ENCODE results near the gene NPAS1.

- no peak for TF ChIP-seq EZH2 (IDR thresholded peaks at IDR 0.05)
- TF ChIP-seq CTCF (IDR thresholded peaks at IDR 0.05), result no peak
- TF ChIP-seq EZH2phosphoT487 (IDR thresholded peaks at IDR 0.05), result no peak
These were observed 73.6 kb downstream of the NPAS1 start for GRCh38 chr19:47093254-47093653.
